Naive thymus-derived CD4-positive, alpha-beta T cell (primary cell): Measurements from ENCODE around the gene CPT1B. TPM values are rescaled to one million over a fixed set of nuclear protein-coding genes. Genes with fewer than 3 reads are reported as not detected.

Experiments
- ATAC-seq: fragments of 150-1000 bp; cut with Tn5 transposase; 2 replicates; pipeline ENCODE4 v1.10.0; 2021; ENCODE audit warnings: mild to moderate bottlenecking, moderate library complexity
- CTCF ChIA-PET: fragments of 350-600 bp; sonication (Branson Sonifier 250); formaldehyde crosslinking; loops from one replicate; lab custom pipeline; 2021; ENCODE audit warnings: antibody characterized with exemption; lab: Charles Lee
- POLR2A ChIA-PET: fragments of 350-600 bp; sonication (Branson Sonifier 250); formaldehyde crosslinking; loops from one replicate; lab custom pipeline; 2021; ENCODE audit warnings: antibody characterized with exemption, inconsistent platforms; lab: Charles Lee
- DNase-seq, 9 donors: peaks; one replicate each; pipeline versions ENCODE4 v3.0.0 to v3.0.0-alpha.2; 2020 to 2022; ENCODE audit warnings: mixed read lengths in 1 of 9
- H3K27ac ChIP-seq: one replicate; pipeline ENCODE4 v1.7.0; 2013; ENCODE audit warnings: mild to moderate bottlenecking, low read depth, low read length, moderate library complexity
- H3K27me3 ChIP-seq, 2 donors: one replicate each; pipeline ENCODE4 v1.7.0; 2013; ENCODE audit warnings: low read length in 2 of 2, mild to moderate bottlenecking in 2 of 2, moderate library complexity in 2 of 2; ENCODE audit not compliant: control insufficient read depth in 2 of 2, insufficient read depth in 2 of 2
- H3K36me3 ChIP-seq, 3 experiments: 1 replicate in 2 of 3; 2 replicates in 1 of 3; pipeline ENCODE4 v1.7.0; 2013; ENCODE audit warnings: low read length in 3 of 3, mild to moderate bottlenecking in 3 of 3, moderate library complexity in 1 of 3; ENCODE audit not compliant: insufficient read depth in 3 of 3, control insufficient read depth in 2 of 3
- H3K4me1 ChIP-seq, 2 donors: one replicate each; pipeline ENCODE4 v1.7.0; 2013; ENCODE audit warnings: low read length in 2 of 2, mild to moderate bottlenecking in 2 of 2, moderate library complexity in 1 of 2; ENCODE audit not compliant: control insufficient read depth in 2 of 2, insufficient read depth in 2 of 2
- H3K4me3 ChIP-seq: 2 replicates; pipeline ENCODE4 v1.7.0; 2013; ENCODE audit warnings: mild to moderate bottlenecking, low read length
- H3K9me3 ChIP-seq, 3 experiments: 1 replicate in 2 of 3; 2 replicates in 1 of 3; pipeline ENCODE4 v1.7.0; 2013; ENCODE audit warnings: low read length in 3 of 3; ENCODE audit not compliant: control insufficient read depth in 2 of 3
- H3K27ac Mint-ChIP-seq, 9 donors: one replicate each; pipeline ENCODE4 v1.8.0; 2020 to 2022; ENCODE audit warnings: mixed read lengths in 9 of 9, mild to moderate bottlenecking in 8 of 9, moderate library complexity in 5 of 9, inconsistent platforms in 2 of 9
- H3K27me3 Mint-ChIP-seq, 5 donors: one replicate each; pipeline ENCODE4 v1.8.0; 2021 to 2022; ENCODE audit warnings: mixed read lengths in 5 of 5, mild to moderate bottlenecking in 1 of 5
- H3K36me3 Mint-ChIP-seq, 5 donors: one replicate each; pipeline ENCODE4 v1.8.0; 2020 to 2022; ENCODE audit warnings: mixed read lengths in 5 of 5, mild to moderate bottlenecking in 3 of 5, inconsistent platforms in 1 of 5
- H3K4me1 Mint-ChIP-seq, 7 donors: one replicate each; pipeline ENCODE4 v1.8.0; 2020 to 2022; ENCODE audit warnings: mixed read lengths in 7 of 7, mild to moderate bottlenecking in 3 of 7, inconsistent platforms in 1 of 7
- H3K4me3 Mint-ChIP-seq, 10 donors: one replicate each; pipeline ENCODE4 v1.8.0; 2020 to 2022; ENCODE audit warnings: mild to moderate bottlenecking in 10 of 10, mixed read lengths in 10 of 10, moderate library complexity in 6 of 10, inconsistent platforms in 2 of 10
- H3K9me3 Mint-ChIP-seq, 11 donors: one replicate each; pipeline ENCODE4 v1.8.0; 2020 to 2022; ENCODE audit warnings: mixed read lengths in 11 of 11, mild to moderate bottlenecking in 4 of 11, inconsistent platforms in 1 of 11, moderate library complexity in 1 of 11
- intact Hi-C, 2 donors: fragments of 100-400 bp; cut with micrococcal nuclease; formaldehyde crosslinking; loops; one replicate each; pipeline ENCODE4 v1.15.1; 2023
- polyA plus RNA-seq, 2 donors: library from polyadenylated mRNA; unstranded; fragments of 300-500 nt; fragmentation: Illumina TruSeq; gene quantifications; one replicate each; pipeline ENCODE4 v1.2.3, GENCODE V29; 2021
- total RNA-seq, 6 experiments: library from RNA in 5 of 6; stranded (reverse) in 5 of 6; gene quantifications; 1 replicate in 5 of 6; 2 replicates in 1 of 6; pipeline ENCODE4 v1.2.3 and lab custom pipeline; 2021 to 2026

The CPT1B gene
- total and polyA plus RNA-seq, 7 experiments from 2014 or later: 0.32 to 108 (median 64.8) TPM

GRCh38 chr22:50597097-50597496, 18.9 kb upstream of the CPT1B start:
- ChIA-PET CTCF (no interaction called here), POLR2A (no interaction called here)
- ATAC-seq (no peak), DNase-seq (no peak)
- peak overlapping the region in 1 of 10 donors; percentile 19 for H3K4me3 Mint-ChIP-seq
- H3K27ac Mint-ChIP-seq: no peak overlapping the region
- intact Hi-C loops: no loop called here
- Histone ChIP-seq H3K36me3 (no peaks in the 10 kb centered on the region), H3K9me3 (no peaks in the 10 kb centered on the region), H3K27ac (no peak overlapping the region), H3K4me3 (no peak overlapping the region), H3K27me3 (peaks cover 3 to 5% of the 10 kb centered on the region in 2 donors), H3K4me1 (peaks cover 0 to 4% of the 10 kb centered on the region in 2 donors)
- peaks cover 4 to 25% (median 14%) of the 10 kb centered on the region in 5 donors for H3K36me3 Mint-ChIP-seq
- peaks cover 0 to 3% (median 0%) of the 10 kb centered on the region in 11 donors for H3K9me3 Mint-ChIP-seq
- peaks cover 7 to 40% (median 15%) of the 10 kb centered on the region in 5 donors for H3K27me3 Mint-ChIP-seq
- peaks cover 4 to 12% (median 6%) of the 10 kb centered on the region in 7 donors for H3K4me1 Mint-ChIP-seq

- CTCF ChIA-PET: no interaction called here
- intact Hi-C loops: no loop called here
- peaks cover 0 to 39% (median 6%) of the 10 kb centered on the region in 5 donors for H3K27me3 Mint-ChIP-seq
Observed at GRCh38 chr22:50595189-50595588, 17.0 kb upstream of the CPT1B start.

DNA sequence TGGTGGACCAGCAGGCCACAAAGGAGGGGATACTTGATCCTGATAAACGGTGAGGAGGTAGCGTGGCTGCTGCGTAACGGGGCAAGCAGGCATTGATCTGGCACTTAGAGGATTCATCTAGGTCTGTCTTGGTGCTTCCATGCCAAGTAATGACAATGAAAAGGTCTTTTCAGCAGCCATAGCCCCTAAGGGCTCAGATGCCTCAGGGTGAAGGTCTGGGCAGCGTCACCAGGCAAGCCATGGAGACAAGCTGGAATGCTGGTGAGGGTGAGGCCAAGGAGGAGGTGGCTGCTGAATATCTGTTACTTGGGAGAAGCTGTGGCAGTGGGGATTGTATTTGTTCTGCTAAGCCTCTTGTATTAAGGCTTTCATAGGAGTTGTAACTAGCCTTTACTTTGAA, 9.2 kb upstream of the CPT1B start:
- ATAC-seq: no peak
- H3K27ac ChIP-seq: no peak overlapping the region
- H3K36me3 ChIP-seq: peaks cover 0 to 2% (median 0%) of the 10 kb centered on the region in 3 experiments
- intact Hi-C loops: loop anchor here in 1 of 2 donors (10.0 kb wide), 1 partner anchor 313 kb away; the partner anchor contains the start of gene MAPK11
- Mint-ChIP-seq H3K4me1 (peaks cover 0 to 16% (median 8%) of the 10 kb centered on the region in 7 donors), H3K4me3 (no peak overlapping the region), H3K36me3 (peaks cover 0 to 12% (median 2%) of the 10 kb centered on the region in 5 donors), H3K9me3 (peaks cover 0 to 3% (median 0%) of the 10 kb centered on the region in 11 donors), H3K27ac (no peak overlapping the region), H3K27me3 (peaks cover 0 to 20% (median 0%) of the 10 kb centered on the region in 5 donors)
- POLR2A ChIA-PET: interaction anchor here (1.1 to 1.9 kb wide), 3 partner anchors 24 to 62 kb away, joined by 3 to 5 read pairs (median 4); partner anchors contain the start of genes SCO2 and SYCE3
- no peak overlapping the region for H3K4me3 ChIP-seq
- DNase-seq: no peak
- CTCF ChIA-PET: interaction anchor here (1.4 kb wide), 1 partner anchor 62 kb away, joined by 3 read pairs; the partner anchor contains the start of gene SCO2
- H3K9me3 ChIP-seq: no peaks in the 10 kb centered on the region
- H3K4me1 ChIP-seq: peaks cover 7 to 8% of the 10 kb centered on the region in 2 donors
- no peaks in the 10 kb centered on the region for H3K27me3 ChIP-seq

More at GRCh38 chr22:50595189-50595588, 17.0 kb upstream of the CPT1B start:
- no peak overlapping the region for H3K4me3 ChIP-seq
- Mint-ChIP-seq H3K9me3 (peaks cover 0 to 3% (median 0%) of the 10 kb centered on the region in 11 donors), H3K36me3 (peaks cover 1 to 33% (median 14%) of the 10 kb centered on the region in 5 donors), H3K4me1 (peaks cover 0 to 5% (median 3%) of the 10 kb centered on the region in 7 donors), H3K4me3 (no peak overlapping the region), H3K27ac (no peak overlapping the region)
- no peak overlapping the region for H3K27ac ChIP-seq
- no peak for ATAC-seq
- POLR2A ChIA-PET: interaction anchor here (1.0 kb wide), 1 partner anchor 12 kb away, joined by 3 read pairs; no protein-coding TSS in a partner anchor
- no peaks in the 10 kb centered on the region for H3K36me3 ChIP-seq
- H3K9me3 ChIP-seq: no peaks in the 10 kb centered on the region
- no peak for DNase-seq
- peaks cover 3 to 5% of the 10 kb centered on the region in 2 donors for H3K27me3 ChIP-seq
- peaks cover 0 to 4% of the 10 kb centered on the region in 2 donors for H3K4me1 ChIP-seq

GRCh38 chr22:50586416-50586815, 8.2 kb upstream of the CPT1B start:
- no peak overlapping the region for H3K4me3 ChIP-seq

DNA sequence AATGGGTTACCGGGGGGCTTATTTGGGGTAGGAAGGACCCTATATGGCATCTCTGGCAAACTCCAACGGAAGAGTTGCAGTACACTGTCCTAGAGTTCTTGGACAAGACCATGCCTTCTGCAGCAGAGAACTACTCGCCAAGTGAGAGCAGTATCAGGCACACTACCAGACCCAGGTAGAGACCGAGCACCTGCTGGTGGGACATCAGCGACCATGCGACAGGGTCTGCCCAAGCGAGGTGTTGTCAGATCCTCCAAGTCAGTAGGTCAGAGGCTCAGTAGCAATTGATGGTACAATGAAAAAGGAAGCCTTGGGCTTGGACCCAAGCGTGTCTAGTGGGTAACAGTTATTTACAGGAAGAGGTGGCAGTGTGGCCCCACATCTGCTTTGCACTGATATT, 7.6 kb upstream of the CPT1B start:
- Histone ChIP-seq H3K4me3 (no peak overlapping the region), H3K4me1 (peaks cover 16 to 18% of the 10 kb centered on the region in 2 donors), H3K27me3 (no peaks in the 10 kb centered on the region), H3K9me3 (no peaks in the 10 kb centered on the region), H3K36me3 (peaks cover 0 to 8% (median 0%) of the 10 kb centered on the region in 3 experiments), H3K27ac (no peak overlapping the region)
- ATAC-seq (no peak), DNase-seq (no peak)
- Mint-ChIP-seq H3K27ac (no peak overlapping the region), H3K27me3 (peaks cover 0 to 14% (median 0%) of the 10 kb centered on the region in 5 donors), H3K4me3 (peak overlapping the region in 1 of 10 donors; percentile 25), H3K4me1 (peaks cover 0 to 26% (median 11%) of the 10 kb centered on the region in 7 donors), H3K9me3 (peaks cover 0 to 3% (median 0%) of the 10 kb centered on the region in 11 donors), H3K36me3 (peaks cover 0 to 5% (median 0%) of the 10 kb centered on the region in 5 donors)
- CTCF ChIA-PET: interaction anchor here (1.0 kb wide), 1 partner anchor 23 kb away, joined by 3 read pairs; no protein-coding TSS in a partner anchor
- intact Hi-C loops: loop anchor here in 1 of 2 donors (10.0 kb wide), 1 partner anchor 311 kb away; the partner anchor contains the start of gene MAPK11
- POLR2A ChIA-PET: interaction anchor here (0.6 to 0.9 kb wide), 2 partner anchors 35 to 135 kb away, joined by 3 read pairs; no protein-coding TSS in a partner anchor

More at GRCh38 chr22:50586416-50586815, 8.2 kb upstream of the CPT1B start:
- Histone ChIP-seq H3K9me3 (no peaks in the 10 kb centered on the region), H3K27me3 (no peaks in the 10 kb centered on the region), H3K4me1 (peaks cover 13 to 15% of the 10 kb centered on the region in 2 donors), H3K36me3 (peaks cover 0 to 3% (median 0%) of the 10 kb centered on the region in 3 experiments), H3K27ac (no peak overlapping the region)
- Mint-ChIP-seq H3K9me3 (peaks cover 0 to 3% (median 0%) of the 10 kb centered on the region in 11 donors), H3K36me3 (peaks cover 0 to 4% (median 0%) of the 10 kb centered on the region in 5 donors), H3K4me3 (no peak overlapping the region), H3K27me3 (peaks cover 0 to 17% (median 0%) of the 10 kb centered on the region in 5 donors), H3K4me1 (peaks cover 0 to 22% (median 11%) of the 10 kb centered on the region in 7 donors), H3K27ac (no peak overlapping the region)
- POLR2A ChIA-PET: interaction anchor here (1.2 to 1.9 kb wide), 2 partner anchors 23 to 35 kb away, joined by 3 to 5 read pairs; partner anchors contain the start of gene SYCE3
- ATAC-seq (no peak), DNase-seq (no peak)
- intact Hi-C loops: loop anchor here in 1 of 2 donors (10.0 kb wide), 1 partner anchor 312 kb away; the partner anchor contains the start of gene MAPK11
- CTCF ChIA-PET: interaction anchor here (0.6 to 1.4 kb wide), 3 partner anchors 25 to 658 kb away, joined by 3 to 5 read pairs (median 3); partner anchors contain the start of gene SCO2

DNA sequence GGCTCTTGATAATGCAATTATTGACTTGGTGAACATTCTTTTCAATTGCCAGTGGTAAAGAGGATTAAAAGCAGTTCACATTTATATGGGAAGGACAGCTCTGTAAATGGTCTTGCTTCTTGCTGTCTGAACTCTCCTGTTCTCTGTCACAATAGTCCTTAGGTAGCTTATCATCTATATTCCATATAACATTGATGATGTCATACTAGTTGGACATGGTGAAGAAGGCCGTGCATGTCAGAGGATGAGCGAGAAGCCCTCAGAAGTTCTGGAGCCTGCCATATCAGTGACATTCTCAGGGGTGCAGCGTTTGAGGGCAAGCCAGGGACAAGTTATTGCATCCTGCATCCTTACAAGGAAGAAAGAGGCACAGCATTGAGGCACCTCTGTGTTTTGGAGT, 7.0 kb upstream of the CPT1B start:
- CTCF ChIA-PET: interaction anchor here (1.0 kb wide), 1 partner anchor 22 kb away, joined by 3 read pairs; no protein-coding TSS in a partner anchor
- no peaks in the 10 kb centered on the region for H3K9me3 ChIP-seq
- H3K9me3 Mint-ChIP-seq: no peaks in the 10 kb centered on the region
- H3K36me3 Mint-ChIP-seq: peaks cover 0 to 9% (median 0%) of the 10 kb centered on the region in 5 donors
- H3K27ac Mint-ChIP-seq: no peak overlapping the region
- H3K36me3 ChIP-seq: peaks cover 0 to 10% (median 0%) of the 10 kb centered on the region in 3 experiments
- no peak overlapping the region for H3K4me3 ChIP-seq
- intact Hi-C loops: loop anchor here in 1 of 2 donors (10.0 kb wide), 1 partner anchor 310 kb away; the partner anchor contains the start of gene MAPK11
- H3K4me3 Mint-ChIP-seq: no peak overlapping the region
- no peaks in the 10 kb centered on the region for H3K27me3 ChIP-seq
- H3K4me1 ChIP-seq: peaks cover 16 to 18% of the 10 kb centered on the region in 2 donors
- H3K27me3 Mint-ChIP-seq: peaks cover 0 to 9% (median 0%) of the 10 kb centered on the region in 5 donors
- ATAC-seq (no peak), DNase-seq (no peak)
- no peak overlapping the region for H3K27ac ChIP-seq
- POLR2A ChIA-PET: interaction anchor here (0.6 to 0.9 kb wide), 2 partner anchors 36 to 135 kb away, joined by 3 read pairs; no protein-coding TSS in a partner anchor
- peaks cover 0 to 28% (median 15%) of the 10 kb centered on the region in 7 donors for H3K4me1 Mint-ChIP-seq
